Activated CD4-positive, alpha-beta T cell treated with anti-CD3 and anti-CD28 coated beads, Interleukin-2, amount 50 U/mL, for 4 hours (primary cell): ENCODE data around the gene TGM1.
A peak's percentile ranks its signal among the peaks of the same experiment; 100 is the strongest.

Experiments used
- DNase-seq, 2 experiments: peaks; one replicate each; pipeline ENCODE4 v3.0.0-alpha.2; 2020

Gene TGM1

GRCh38 chr14:24262821-24263733 is at the start of gene TGM1:
Gene TGM1 (minus strand): TSS chr14:24263177. CDS start chr14:24262352, 825 bp downstream.
- no peak for DNase-seq

GRCh38 chr14:24311837-24312615 is 49.0 kb upstream of the TGM1 start:
- no peak for DNase-seq

- peak; percentile 40 to 49 for DNase-seq
These were observed 47.9 kb upstream of the TGM1 start, which contains the start of gene LTB4R for GRCh38 chr14:24310646-24311604. Gene LTB4R (plus strand): TSS chr14:24311502. CDS start chr14:24315652, 4,150 bp downstream.

- DNase-seq, result no peak
These were observed 47.3 kb upstream of the TGM1 start for GRCh38 chr14:24310265-24310645.

- no peak for DNase-seq
These were observed 46.7 kb upstream of the TGM1 start, which contains the start of gene LTB4R2 for GRCh38 chr14:24309538-24310264. Gene LTB4R2 (plus strand): TSS chr14:24310140. CDS start chr14:24310665, 525 bp downstream.

GRCh38 chr14:24308342-24309124 is 45.6 kb upstream of the TGM1 start:
- no peak for DNase-seq

- peak; percentile 48 to 55 for DNase-seq
These were observed 44.8 kb upstream of the TGM1 start, which contains the start of gene CIDEB for GRCh38 chr14:24307575-24308341. Gene CIDEB (minus strand): TSS chr14:24307977. CDS start chr14:24307858, 119 bp downstream.

- DNase-seq, result no peak
These were observed 44.2 kb upstream of the TGM1 start for GRCh38 chr14:24307156-24307574.

- DNase-seq, result no peak
These were observed 41.0 kb upstream of the TGM1 start for GRCh38 chr14:24304019-24304387.

GRCh38 chr14:24300326-24300980 is 37.5 kb upstream of the TGM1 start:
- DNase-seq, result no peak

- DNase-seq, result peak; percentile 88 to 89
These were observed 36.5 kb upstream of the TGM1 start, which contains the start of the genes DHRS1 and NOP9 for GRCh38 chr14:24299255-24300191. Gene DHRS1 (minus strand): TSS chr14:24299780. CDS start chr14:24299106, 674 bp downstream. Gene NOP9 (plus strand): TSS chr14:24299850. CDS start chr14:24299955, 105 bp downstream.

- no peak for DNase-seq
These were observed 35.9 kb upstream of the TGM1 start for GRCh38 chr14:24298892-24299254.

GRCh38 chr14:24297190-24297964 is 34.4 kb upstream of the TGM1 start:
- no peak for DNase-seq

- peak; percentile 71 to 74 for DNase-seq
These were observed 33.6 kb upstream of the TGM1 start for GRCh38 chr14:24296341-24297157.

GRCh38 chr14:24293525-24293924 is 30.5 kb upstream of the TGM1 start:
- DNase-seq, result no peak

GRCh38 chr14:24292118-24292807 is 29.3 kb upstream of the TGM1 start:
- DNase-seq, result no peak
